ENCODE data around the gene FNDC1. TPM values are rescaled to one million over a fixed set of nuclear protein-coding genes. Genes with fewer than 3 reads are reported as not detected.

FNDC1 gene
- total RNA-seq, 1 experiment from 2014 or later = 0.17 TPM

GRCh38 chr6:159229651-159230051 is 60.5 kb downstream of the FNDC1 start:
- no peak for TF ChIP-seq CTCF (IDR thresholded peaks at IDR 0.05; ENCODE audit: unreplicated experiment)
- H3K4me3 Mint-ChIP-seq (ENCODE audit: low read depth, unreplicated experiment) = no peak overlapping the region
- H3K4me1 Mint-ChIP-seq (ENCODE audit: low read depth, unreplicated experiment) = no peaks in the 10 kb centered on the region
- no peaks in the 10 kb centered on the region for H3K36me3 Mint-ChIP-seq (ENCODE audit: insufficient read depth, unreplicated experiment)
- no TSS peak for BruUV-seq (replicated peaks)
- no peaks in the 10 kb centered on the region for H3K9me3 Mint-ChIP-seq (ENCODE audit: low read depth, unreplicated experiment)
- H3K27ac Mint-ChIP-seq (ENCODE audit: unreplicated experiment) = no peak overlapping the region
- CTCF ChIA-PET = no interaction called here
- intact Hi-C loops (cut with micrococcal nuclease; ENCODE audit: unreplicated experiment) = no loop called here
- no peak for DNase-seq
- peaks cover 42% of the 10 kb centered on the region for H3K27me3 Mint-ChIP-seq (ENCODE audit: unreplicated experiment)

- Mint-ChIP-seq H3K4me3 (ENCODE audit: low read depth, unreplicated experiment) (no peak overlapping the region), H3K9me3 (ENCODE audit: low read depth, unreplicated experiment) (no peaks in the 10 kb centered on the region), H3K4me1 (ENCODE audit: low read depth, unreplicated experiment) (no peaks in the 10 kb centered on the region), H3K36me3 (ENCODE audit: insufficient read depth, unreplicated experiment) (no peaks in the 10 kb centered on the region), H3K27me3 (ENCODE audit: unreplicated experiment) (peaks cover 50% of the 10 kb centered on the region), H3K27ac (ENCODE audit: unreplicated experiment) (no peak overlapping the region)
- intact Hi-C loops (cut with micrococcal nuclease; ENCODE audit: unreplicated experiment) = no loop called here
- BruUV-seq (replicated peaks) = no TSS peak
- CTCF ChIA-PET = no interaction called here
- TF ChIP-seq CTCF (IDR thresholded peaks at IDR 0.05; ENCODE audit: unreplicated experiment) = no peak
- no peak for DNase-seq
These were observed 63.0 kb downstream of the FNDC1 start for GRCh38 chr6:159232106-159232645.

- DNase-seq = no peak
- H3K27ac Mint-ChIP-seq (ENCODE audit: unreplicated experiment) = no peak overlapping the region
- no peaks in the 10 kb centered on the region for H3K36me3 Mint-ChIP-seq (ENCODE audit: insufficient read depth, unreplicated experiment)
- no peak overlapping the region for H3K4me3 Mint-ChIP-seq (ENCODE audit: low read depth, unreplicated experiment)
- H3K4me1 Mint-ChIP-seq (ENCODE audit: low read depth, unreplicated experiment) = no peaks in the 10 kb centered on the region
- TF ChIP-seq CTCF (IDR thresholded peaks at IDR 0.05; ENCODE audit: unreplicated experiment) = no peak
- H3K9me3 Mint-ChIP-seq (ENCODE audit: low read depth, unreplicated experiment) = no peaks in the 10 kb centered on the region
- intact Hi-C loops (cut with micrococcal nuclease; ENCODE audit: unreplicated experiment) = no loop called here
- no TSS peak for BruUV-seq (replicated peaks)
- H3K27me3 Mint-ChIP-seq (ENCODE audit: unreplicated experiment) = peaks cover 56% of the 10 kb centered on the region
- CTCF ChIA-PET = no interaction called here
These were observed 63.6 kb downstream of the FNDC1 start for GRCh38 chr6:159232751-159233150.

- Mint-ChIP-seq H3K27me3 (ENCODE audit: unreplicated experiment) (peaks cover 63% of the 10 kb centered on the region), H3K27ac (ENCODE audit: unreplicated experiment) (no peak overlapping the region), H3K9me3 (ENCODE audit: low read depth, unreplicated experiment) (no peaks in the 10 kb centered on the region), H3K4me3 (ENCODE audit: low read depth, unreplicated experiment) (no peak overlapping the region), H3K36me3 (ENCODE audit: insufficient read depth, unreplicated experiment) (no peaks in the 10 kb centered on the region), H3K4me1 (ENCODE audit: low read depth, unreplicated experiment) (no peaks in the 10 kb centered on the region)
- TF ChIP-seq CTCF (IDR thresholded peaks at IDR 0.05; ENCODE audit: unreplicated experiment) = no peak
- CTCF ChIA-PET = no interaction called here
- no TSS peak for BruUV-seq (replicated peaks)
- no peak for DNase-seq
- intact Hi-C loops (cut with micrococcal nuclease; ENCODE audit: unreplicated experiment) = no loop called here
These were observed 64.3 kb downstream of the FNDC1 start for GRCh38 chr6:159233365-159234101.
